Left cardiac atrium (tissue), 4 donors: ENCODE data around the gene ZCCHC14. TPM values are rescaled to one million over a fixed set of nuclear protein-coding genes. Genes with fewer than 3 reads are reported as not detected.
"Not testable (repeated sequence)": the region's sequence is repeated elsewhere in the genome, so short reads cannot be mapped to it uniquely, and the experiment has no call there.

Experiments used
- ATAC-seq, 2 donors: fragments of 200-7000 bp; cut with Tn5 transposase; one replicate each; pipeline ENCODE4 v1.9.1; 2020; ENCODE audit warnings: mild to moderate bottlenecking in 2 of 2, moderate library complexity in 2 of 2
- DNase-seq: peaks from one replicate; pipeline ENCODE4 v3.0.0-alpha.2; 2020
- intact Hi-C, 2 donors: fragments of 100-400 bp; cut with DNase I; formaldehyde crosslinking; loops; one replicate each; pipeline versions ENCODE4 v1.14.1 to v1.15.1; 2022 to 2023
- total RNA-seq, 2 donors: library from RNA; stranded (reverse); fragmentation: NEBNext Ultra II Directional; extraction: Animal tissue kit (Norgen Biotek cat#: 25700); gene quantifications; one replicate each; pipeline ENCODE4 v1.2.1, GENCODE V29; 2021
- donor health status: DM: no; HTN: yes; CAD: no.
- donor health status: DM: no; HTN: yes; CAD: no; lungs with severe emphysema.
- donor health status: DM: yes; HTN: yes; CAD: no.
- donor health status: Dilated cardiomyopathy.

ZCCHC14 gene
- total RNA-seq, 2 donors from 2014 or later: 14.4 to 14.9 TPM

- intact Hi-C loops: no loop called here
- ATAC-seq (peak in 1 of 2 donors; percentile 17), DNase-seq (no peak)
These were observed 87.8 kb downstream of the ZCCHC14 start for GRCh38 chr16:87404764-87405625.

GRCh38 chr16:87395181-87395842, 97.5 kb downstream of the ZCCHC14 start:
- DNase-seq: no peak
- intact Hi-C loops: loop anchor here in 1 of 2 donors (10.0 kb wide), 1 partner anchor 239 kb away; no protein-coding TSS in a partner anchor
- ATAC-seq: no peak

- intact Hi-C loops: loop anchor here in 1 of 2 donors (5.0 to 10.0 kb wide), 2 partner anchors 76 to 241 kb away; partner anchors contain the start of gene C16orf95
These were observed 99.2 kb downstream of the ZCCHC14 start for GRCh38 chr16:87393680-87394055.

GRCh38 chr16:87392821-87393679, 99.8 kb downstream of the ZCCHC14 start:
- DNase-seq: peak; percentile 55
- ATAC-seq: no peak
- intact Hi-C loops: loop anchor here in 1 of 2 donors (5.0 to 10.0 kb wide), 2 partner anchors 76 to 242 kb away; partner anchors contain the start of gene C16orf95

More at GRCh38 chr16:87393680-87394055, 99.2 kb downstream of the ZCCHC14 start:
- DNase-seq (no peak), ATAC-seq (no peak)

- DNase-seq: peak; percentile 96
- intact Hi-C loops: loop anchor here in 1 of 2 donors (5.0 to 10.0 kb wide), 2 partner anchors 75 to 243 kb away; partner anchors contain the start of gene C16orf95
- ATAC-seq: peak; percentile 92
These were observed 100.6 kb downstream of the ZCCHC14 start, which contains the start of gene MAP1LC3B for GRCh38 chr16:87391950-87392820. Gene MAP1LC3B, plus strand, starts transcription at chr16:87392336. Its CDS starts 92 bp downstream, at chr16:87392428.

GRCh38 chr16:87391324-87391949, 101.4 kb downstream of the ZCCHC14 start:
- intact Hi-C loops: loop anchor here in 1 of 2 donors (5.0 to 10.0 kb wide), 2 partner anchors 74 to 243 kb away; partner anchors contain the start of gene C16orf95
- peak; percentile 24 to 41 for ATAC-seq
- DNase-seq: peak; percentile 85

GRCh38 chr16:87390641-87391323, 102.0 kb downstream of the ZCCHC14 start:
- DNase-seq: no peak
- ATAC-seq: no peak
- intact Hi-C loops: loop anchor here in 1 of 2 donors (5.0 to 10.0 kb wide), 2 partner anchors 73 to 244 kb away; partner anchors contain the start of gene C16orf95

GRCh38 chr16:87389914-87390313, 102.9 kb downstream of the ZCCHC14 start:
- intact Hi-C loops: loop anchor here in 1 of 2 donors (5.0 to 10.0 kb wide), 2 partner anchors 73 to 245 kb away; partner anchors contain the start of gene C16orf95
- not testable (repeated sequence) for DNase-seq

GRCh38 chr16:87389245-87389644, 103.6 kb downstream of the ZCCHC14 start:
- intact Hi-C loops: no loop called here
- DNase-seq (no peak), ATAC-seq (no peak)

More at GRCh38 chr16:87389914-87390313, 102.9 kb downstream of the ZCCHC14 start:
- not testable (repeated sequence) for ATAC-seq

GRCh38 chr16:87388818-87389134, 104.0 kb downstream of the ZCCHC14 start:
- DNase-seq (no peak), ATAC-seq (no peak)
- intact Hi-C loops: no loop called here

- intact Hi-C loops: no loop called here
- DNase-seq (peak; percentile 93), ATAC-seq (peak; percentile 62 to 66)
These were observed 104.6 kb downstream of the ZCCHC14 start for GRCh38 chr16:87387942-87388817.

- ATAC-seq, DNase-seq, intact Hi-C loops: not testable (repeated sequence)
These were observed 108.0 kb downstream of the ZCCHC14 start for GRCh38 chr16:87384875-87385167.

- ATAC-seq (peak; percentile 24 to 49), DNase-seq (peak; percentile 68)
- intact Hi-C loops: no loop called here
These were observed 108.5 kb downstream of the ZCCHC14 start for GRCh38 chr16:87384162-87384874.

GRCh38 chr16:87383505-87384161, 109.2 kb downstream of the ZCCHC14 start, which contains the start of gene FBXO31:
Gene FBXO31, minus strand, starts transcription at chr16:87383776. Its CDS starts 32 bp downstream, at chr16:87383744.
- peak; percentile 87 for DNase-seq
- ATAC-seq: peak; percentile 89 to 93
- intact Hi-C loops: loop anchor here in 1 of 2 donors (2.0 kb wide), 1 partner anchor 39 kb away; no protein-coding TSS in a partner anchor
